Cardiac septum (tissue), 1 donor: ENCODE data around the gene LHFPL2. TPM values are rescaled to one million over a fixed set of nuclear protein-coding genes. Genes with fewer than 3 reads are reported as not detected.
"Not testable (repeated sequence)": the region's sequence is repeated elsewhere in the genome, so short reads cannot be mapped to it uniquely, and the experiment has no call there.

Source experiments
- DNase-seq: peaks from one replicate; pipeline ENCODE4 v3.0.0-alpha.2; 2020; ENCODE audit warnings: low spot score
- intact Hi-C: fragments of 100-400 bp; cut with DNase I; formaldehyde crosslinking; loops from one replicate; pipeline ENCODE4 v1.14.0; 2022
- total RNA-seq: library from RNA; stranded (reverse); fragmentation: NEBNext Ultra II Directional; extraction: Animal tissue kit (Norgen Biotek cat#: 25700); gene quantifications from one replicate; pipeline ENCODE4 v1.2.1, GENCODE V29; 2021
- donor health status: DM: no; HTN: no; CAD: no.

LHFPL2 gene
- total RNA-seq, 1 donor from 2014 or later: 7.9 TPM

- intact Hi-C loops: no loop called here
Measured at GRCh38 chr5:78471896-78472295, 176.7 kb downstream of the LHFPL2 start.

DNA sequence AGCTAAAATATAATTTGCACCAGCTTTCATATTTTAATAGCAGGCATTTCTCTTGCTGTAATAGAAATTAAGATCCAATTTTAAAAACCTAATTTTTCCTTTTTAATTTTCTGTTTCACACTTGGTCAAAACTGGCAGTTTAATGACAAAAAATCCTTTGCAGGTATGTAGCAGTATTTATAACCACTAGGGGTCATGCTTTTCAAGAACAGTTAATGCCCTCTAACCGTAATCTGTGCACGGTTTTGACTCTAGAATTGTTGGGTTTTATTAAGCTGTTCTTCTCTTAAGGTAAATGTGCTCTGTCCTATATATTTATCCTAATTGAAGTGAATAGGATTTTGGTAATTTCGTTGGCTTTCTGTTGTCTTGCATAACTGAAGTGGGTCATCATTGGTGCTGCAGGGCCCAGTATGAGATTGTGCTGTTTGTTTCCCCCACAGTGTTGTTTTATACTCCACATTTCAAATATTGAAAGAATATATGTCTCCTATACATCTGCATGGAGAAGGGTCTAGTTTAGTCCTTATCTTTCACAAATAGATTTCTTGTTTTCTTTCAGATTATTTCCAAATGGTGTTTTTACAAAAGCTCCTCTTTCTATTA is 180.7 kb downstream of the LHFPL2 start:
- no peak for DNase-seq
- intact Hi-C loops: loop anchor here (5.0 to 10.0 kb wide), 3 partner anchors 69 to 499 kb away; partner anchors contain the start of gene SCAMP1

More at GRCh38 chr5:78471896-78472295, 176.7 kb downstream of the LHFPL2 start:
- DNase-seq: no peak

DNA sequence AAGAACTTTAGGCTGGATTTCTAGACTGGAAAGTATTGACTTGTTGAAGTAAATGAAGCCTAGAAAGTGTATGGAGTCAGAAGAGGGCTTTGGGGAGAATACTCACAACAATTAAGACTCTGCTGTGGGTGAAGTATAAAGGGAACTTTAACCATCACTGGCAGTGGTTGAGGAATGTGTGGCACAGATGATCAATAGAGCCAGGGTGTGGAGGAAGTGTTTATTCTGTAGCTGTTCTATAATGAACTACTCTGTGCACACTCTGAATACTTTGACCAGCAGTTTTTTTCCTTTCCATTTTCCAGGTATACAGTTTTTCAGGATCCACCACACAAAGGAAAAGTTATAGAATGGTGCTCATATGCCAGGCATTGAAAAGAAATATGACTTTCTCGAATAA is 181.4 kb downstream of the LHFPL2 start:
- no peak for DNase-seq
- intact Hi-C loops: loop anchor here (5.0 to 10.0 kb wide), 3 partner anchors 70 to 500 kb away; partner anchors contain the start of gene SCAMP1

DNA sequence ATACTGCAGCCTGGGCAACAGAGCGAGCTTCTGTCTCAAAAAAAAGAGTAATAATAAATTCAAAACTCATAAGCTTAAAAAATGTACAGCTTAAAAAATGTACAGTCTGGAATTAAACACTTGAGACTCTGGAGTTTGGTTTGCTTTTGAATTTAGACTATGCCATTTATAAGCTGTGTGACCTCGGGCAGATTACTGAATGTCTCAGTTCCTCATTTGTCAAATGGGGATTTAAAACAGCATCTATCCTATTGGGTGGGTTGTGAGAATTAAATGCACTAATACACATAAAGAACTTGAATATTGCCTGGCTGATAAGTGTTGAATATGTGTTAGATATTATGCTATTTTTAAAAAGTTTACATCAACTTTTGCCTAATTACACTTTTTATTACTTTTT is 189.7 kb downstream of the LHFPL2 start:
- no peak for DNase-seq
- intact Hi-C loops: no loop called here

- DNase-seq, intact Hi-C loops: not testable (repeated sequence)
Measured at GRCh38 chr5:78457507-78457906, 191.1 kb downstream of the LHFPL2 start.

GRCh38 chr5:78449103-78449502 is 199.5 kb downstream of the LHFPL2 start:
- DNase-seq: no peak

DNA sequence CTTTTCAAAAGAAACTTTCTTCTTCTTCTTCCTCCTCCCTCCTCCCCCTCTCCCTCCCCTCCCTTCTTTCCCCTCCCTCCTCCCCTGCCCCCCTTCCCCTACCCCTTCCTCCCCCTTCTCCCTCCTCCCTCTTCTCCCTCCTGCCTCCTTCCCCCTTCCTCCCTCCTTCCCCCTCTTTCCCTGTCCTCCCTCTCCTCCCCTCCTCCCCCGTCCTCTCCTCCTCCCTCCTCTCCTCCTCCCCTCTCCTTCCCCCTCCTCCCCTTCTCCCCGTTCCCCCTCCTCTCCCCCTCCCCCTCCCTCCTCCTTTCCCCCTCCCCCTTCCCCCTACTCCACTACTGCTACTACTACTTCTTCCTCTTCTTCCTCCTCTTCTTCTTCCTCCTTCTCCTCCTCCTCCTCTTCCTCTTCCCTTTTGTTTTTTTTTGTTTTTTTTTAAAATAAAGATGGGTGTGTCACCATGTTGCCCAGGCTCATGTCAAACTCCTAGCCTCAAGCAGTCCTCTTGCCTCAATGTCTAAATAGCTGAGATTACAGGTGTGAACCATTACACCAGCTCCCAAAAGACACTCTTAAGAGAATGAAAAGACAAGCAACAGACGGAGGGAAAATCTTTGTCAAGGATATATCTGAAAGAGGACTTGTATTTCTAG is 200.7 kb downstream of the LHFPL2 start:
- intact Hi-C loops: no loop called here
- no peak for DNase-seq

More at GRCh38 chr5:78449103-78449502, 199.5 kb downstream of the LHFPL2 start:
- intact Hi-C loops: no loop called here
